Panc1 (cell line): ENCODE measurements around the gene FAM13B. TPM values are rescaled to one million over a fixed set of nuclear protein-coding genes. Genes with fewer than 3 reads are reported as not detected.

ENCODE experiments used
- ATAC-seq: fragments of 200-7000 bp; cut with Tn5 transposase; 2 replicates; pipeline ENCODE4 v1.9.1; 2020; ENCODE audit warnings: mild to moderate bottlenecking, moderate library complexity
- BruUV-seq: library from RNA; stranded (reverse); fragments of 400-500 nt; replicated peaks from 2 replicates; lab custom pipeline; 2021; lab: Mats Ljungman, UMichigan
- CTCF ChIA-PET: fragments of 300-600 bp; sonication (Branson Sonifier 250); formaldehyde crosslinking; loops from one replicate; lab custom pipeline; 2022; ENCODE audit warnings: antibody characterized with exemption; lab: Charles Lee
- POLR2A ChIA-PET: fragments of 300-600 bp; sonication (Branson Sonifier 250); formaldehyde crosslinking; loops from one replicate; lab custom pipeline; 2022; ENCODE audit warnings: antibody characterized with exemption; lab: Charles Lee
- DNase-seq: peaks from one replicate; pipeline ENCODE4 v3.0.0-alpha.2; 2010; ENCODE audit warnings: low read depth, low spot score
- H3K27ac ChIP-seq: 2 replicates; pipeline ENCODE4 v1.5.1; 2011; ENCODE audit warnings: mild to moderate bottlenecking, low read length, inconsistent platforms
- H3K27me3 ChIP-seq: fragments of 200-500 bp; sonication (Bioruptor generic); 2 replicates; pipeline ENCODE4 v1.6.0; 2014; ENCODE audit warnings: low read length, inconsistent platforms; ENCODE audit not compliant: control insufficient read depth, insufficient read depth
- H3K36me3 ChIP-seq: fragments of 200-500 bp; sonication (Bioruptor generic); 2 replicates; pipeline ENCODE4 v1.5.1; 2014; ENCODE audit warnings: inconsistent platforms, mild to moderate bottlenecking, low read length, moderate library complexity; ENCODE audit not compliant: control insufficient read depth, insufficient read depth
- H3K4me1 ChIP-seq: 2 replicates; pipeline ENCODE4 v1.5.1; 2011; ENCODE audit warnings: inconsistent platforms, mild to moderate bottlenecking, low read length, moderate library complexity; ENCODE audit not compliant: control insufficient read depth, insufficient read depth
- H3K4me3 ChIP-seq, 2 experiments: 2 replicates each; pipeline ENCODE4 v1.5.1; 2011 to 2012; ENCODE audit warnings: low read depth in 2 of 2, low read length in 2 of 2, mild to moderate bottlenecking in 2 of 2, inconsistent platforms in 1 of 2, moderate library complexity in 1 of 2
- H3K9me3 ChIP-seq: fragments of 200-500 bp; sonication (Bioruptor generic); 2 replicates; pipeline ENCODE4 v1.5.1; 2014; ENCODE audit warnings: low read depth, mild to moderate bottlenecking, inconsistent platforms, low read length, moderate library complexity; ENCODE audit not compliant: control insufficient read depth, insufficient read depth
- POLR2AphosphoS5 ChIP-seq: IDR thresholded peaks from 2 replicates; pipeline ENCODE4 v1.6.1; 2012; ENCODE audit warnings: mild to moderate bottlenecking, low read depth, low read length, moderate library complexity
- SIN3A ChIP-seq: IDR thresholded peaks from 2 replicates; pipeline ENCODE4 v1.6.1; 2012; ENCODE audit warnings: low read depth, mild to moderate bottlenecking, low read length, moderate library complexity, borderline replicate concordance; ENCODE audit not compliant: insufficient read depth
- TCF7L2 ChIP-seq: IDR thresholded peaks from 2 replicates; pipeline ENCODE4 v1.6.1; 2011; ENCODE audit warnings: mild to moderate bottlenecking, low read depth, low read length, inconsistent platforms
- in situ Hi-C: cut with HindIII; loops from 2 replicates; pipeline ENCODE4 v1.10.0; 2016; ENCODE audit warnings: low sequenced_read_pairs, low pct_unique_long_range_greater_than_20kb
- intact Hi-C: fragments of 100-400 bp; cut with micrococcal nuclease; formaldehyde crosslinking; loops from one replicate; pipeline ENCODE4 v1.10.0; 2022; ENCODE audit not compliant: unreplicated experiment
- total RNA-seq: library from RNA; stranded (reverse); gene quantifications from one replicate; pipeline ENCODE4 v1.2.1, GENCODE V29; 2021; ENCODE audit not compliant: unreplicated experiment
- TF ChIP-seq, protein P1 (sequence below), 2 experiments: IDR thresholded peaks; 2 replicates each; pipeline ENCODE4 v1.6.1; 2011 to 2012; ENCODE audit warnings: low read depth in 2 of 2, control low read depth in 1 of 2, low read length in 1 of 2, mild to moderate bottlenecking in 1 of 2, moderate library complexity in 1 of 2; ENCODE audit not compliant: insufficient read depth in 1 of 2
- TF ChIP-seq, protein P2 (sequence below): fragments of 450-650 bp; IDR thresholded peaks from 2 replicates; pipeline ENCODE4 v1.5.1; 2017; ENCODE audit warnings: mild to moderate bottlenecking

The FAM13B gene
- total RNA-seq, 1 experiment from 2014 or later: 34.9 TPM

DNA sequence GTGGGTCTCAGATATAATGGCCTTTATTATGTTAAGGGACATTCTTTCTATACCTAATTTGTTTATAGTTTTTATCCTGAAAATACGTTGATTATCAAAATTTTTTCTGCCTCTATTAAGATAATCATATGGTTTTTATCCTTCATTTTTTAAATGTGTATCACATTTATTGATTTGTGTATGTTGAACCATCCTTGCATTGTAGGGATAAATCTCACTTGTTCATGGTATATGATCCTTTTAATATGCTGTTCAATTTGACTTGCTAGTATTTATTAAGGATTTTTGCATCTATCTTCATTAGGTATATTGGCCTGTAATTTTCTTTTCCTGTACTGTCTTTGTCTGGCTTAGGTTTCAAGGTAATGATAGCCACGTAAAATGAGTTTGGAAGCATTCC, 118.1 kb downstream of the FAM13B start:
- no peaks in the 10 kb centered on the region for H3K4me1 ChIP-seq
- ATAC-seq (no peak), DNase-seq (no peak)
- H3K36me3 ChIP-seq: no peaks in the 10 kb centered on the region
- TF ChIP-seq, protein P1, sequence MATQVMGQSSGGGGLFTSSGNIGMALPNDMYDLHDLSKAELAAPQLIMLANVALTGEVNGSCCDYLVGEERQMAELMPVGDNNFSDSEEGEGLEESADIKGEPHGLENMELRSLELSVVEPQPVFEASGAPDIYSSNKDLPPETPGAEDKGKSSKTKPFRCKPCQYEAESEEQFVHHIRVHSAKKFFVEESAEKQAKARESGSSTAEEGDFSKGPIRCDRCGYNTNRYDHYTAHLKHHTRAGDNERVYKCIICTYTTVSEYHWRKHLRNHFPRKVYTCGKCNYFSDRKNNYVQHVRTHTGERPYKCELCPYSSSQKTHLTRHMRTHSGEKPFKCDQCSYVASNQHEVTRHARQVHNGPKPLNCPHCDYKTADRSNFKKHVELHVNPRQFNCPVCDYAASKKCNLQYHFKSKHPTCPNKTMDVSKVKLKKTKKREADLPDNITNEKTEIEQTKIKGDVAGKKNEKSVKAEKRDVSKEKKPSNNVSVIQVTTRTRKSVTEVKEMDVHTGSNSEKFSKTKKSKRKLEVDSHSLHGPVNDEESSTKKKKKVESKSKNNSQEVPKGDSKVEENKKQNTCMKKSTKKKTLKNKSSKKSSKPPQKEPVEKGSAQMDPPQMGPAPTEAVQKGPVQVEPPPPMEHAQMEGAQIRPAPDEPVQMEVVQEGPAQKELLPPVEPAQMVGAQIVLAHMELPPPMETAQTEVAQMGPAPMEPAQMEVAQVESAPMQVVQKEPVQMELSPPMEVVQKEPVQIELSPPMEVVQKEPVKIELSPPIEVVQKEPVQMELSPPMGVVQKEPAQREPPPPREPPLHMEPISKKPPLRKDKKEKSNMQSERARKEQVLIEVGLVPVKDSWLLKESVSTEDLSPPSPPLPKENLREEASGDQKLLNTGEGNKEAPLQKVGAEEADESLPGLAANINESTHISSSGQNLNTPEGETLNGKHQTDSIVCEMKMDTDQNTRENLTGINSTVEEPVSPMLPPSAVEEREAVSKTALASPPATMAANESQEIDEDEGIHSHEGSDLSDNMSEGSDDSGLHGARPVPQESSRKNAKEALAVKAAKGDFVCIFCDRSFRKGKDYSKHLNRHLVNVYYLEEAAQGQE (IDR thresholded peaks at IDR 0.05; ENCODE audit: insufficient read depth in 1 of 2, low read depth in 2 of 2, low read length in 1 of 2): no peak
- TF ChIP-seq, protein P2, sequence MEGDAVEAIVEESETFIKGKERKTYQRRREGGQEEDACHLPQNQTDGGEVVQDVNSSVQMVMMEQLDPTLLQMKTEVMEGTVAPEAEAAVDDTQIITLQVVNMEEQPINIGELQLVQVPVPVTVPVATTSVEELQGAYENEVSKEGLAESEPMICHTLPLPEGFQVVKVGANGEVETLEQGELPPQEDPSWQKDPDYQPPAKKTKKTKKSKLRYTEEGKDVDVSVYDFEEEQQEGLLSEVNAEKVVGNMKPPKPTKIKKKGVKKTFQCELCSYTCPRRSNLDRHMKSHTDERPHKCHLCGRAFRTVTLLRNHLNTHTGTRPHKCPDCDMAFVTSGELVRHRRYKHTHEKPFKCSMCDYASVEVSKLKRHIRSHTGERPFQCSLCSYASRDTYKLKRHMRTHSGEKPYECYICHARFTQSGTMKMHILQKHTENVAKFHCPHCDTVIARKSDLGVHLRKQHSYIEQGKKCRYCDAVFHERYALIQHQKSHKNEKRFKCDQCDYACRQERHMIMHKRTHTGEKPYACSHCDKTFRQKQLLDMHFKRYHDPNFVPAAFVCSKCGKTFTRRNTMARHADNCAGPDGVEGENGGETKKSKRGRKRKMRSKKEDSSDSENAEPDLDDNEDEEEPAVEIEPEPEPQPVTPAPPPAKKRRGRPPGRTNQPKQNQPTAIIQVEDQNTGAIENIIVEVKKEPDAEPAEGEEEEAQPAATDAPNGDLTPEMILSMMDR: no peak
- TF ChIP-seq POLR2AphosphoS5 (no peak), SIN3A (no peak), TCF7L2 (no peak)
- no peak overlapping the region for H3K4me3 ChIP-seq
- H3K27ac ChIP-seq: no peak overlapping the region
- ChIA-PET CTCF (no interaction called here), POLR2A (no interaction called here)
- in situ Hi-C loops: no loop called here
- no TSS peak for BruUV-seq
- H3K27me3 ChIP-seq: no peaks in the 10 kb centered on the region
- intact Hi-C loops: no loop called here
- H3K9me3 ChIP-seq: peaks cover 4% of the 10 kb centered on the region; the same call in 1 of the 2 replicates

DNA sequence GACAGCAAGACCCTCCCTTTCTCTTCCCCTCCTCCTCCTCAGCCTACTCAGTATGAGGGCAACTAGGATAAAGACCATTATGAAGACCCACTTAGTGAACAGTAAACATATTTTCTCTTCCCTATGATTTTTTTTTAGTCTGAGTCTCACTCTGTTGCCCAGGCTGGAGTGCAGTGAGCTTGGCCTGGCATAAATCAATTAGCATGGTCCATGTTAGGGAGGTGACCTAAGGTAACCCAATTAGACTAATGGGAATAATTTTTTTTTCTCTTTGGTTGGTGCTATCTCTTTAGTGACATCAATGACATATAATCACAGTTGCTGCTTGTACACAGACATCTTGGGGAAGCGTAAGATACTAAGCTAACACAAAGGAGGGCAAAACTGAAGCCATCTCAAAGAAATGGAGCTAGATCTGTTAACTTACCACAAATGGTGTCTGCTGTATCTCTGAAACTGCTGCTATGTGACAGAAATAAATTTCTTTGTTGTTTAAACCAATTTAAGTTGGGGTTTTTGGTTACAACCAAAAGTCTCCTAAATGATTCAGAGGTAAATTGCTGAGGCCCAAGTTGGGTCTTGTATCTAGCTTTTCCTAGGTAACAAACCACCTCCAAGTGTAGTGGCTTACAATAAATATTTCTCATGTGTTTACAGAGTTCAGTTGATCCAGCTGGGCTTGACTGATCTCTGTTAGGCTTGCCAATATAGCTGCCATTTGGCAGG, 130.3 kb downstream of the FAM13B start:
- Histone ChIP-seq H3K27ac (no peak overlapping the region), H3K9me3 (no peaks in the 10 kb centered on the region), H3K4me1 (peaks cover 4% of the 10 kb centered on the region; the same call in 1 of the 2 replicates), H3K36me3 (no peaks in the 10 kb centered on the region), H3K4me3 (no peak overlapping the region), H3K27me3 (no peaks in the 10 kb centered on the region)
- in situ Hi-C loops (no loop called here), intact Hi-C loops (no loop called here)
- no peak for ATAC-seq
- BruUV-seq: no TSS peak
- no peak for DNase-seq
- POLR2A ChIA-PET: no interaction called here
- CTCF ChIA-PET: no interaction called here
- TF ChIP-seq TCF7L2 (no peak), SIN3A (no peak), POLR2AphosphoS5 (no peak)
- TF ChIP-seq, protein P2: no peak
- TF ChIP-seq, protein P1 (IDR thresholded peaks at IDR 0.05; ENCODE audit: insufficient read depth in 1 of 2, low read depth in 2 of 2, low read length in 1 of 2): no peak
